HepG2 (cell line): ENCODE measurements around the gene DDX10. TPM values are rescaled to one million over a fixed set of nuclear protein-coding genes. Genes with fewer than 3 reads are reported as not detected.

Source experiments
- FLYWCH1 ChIP-seq: sonication (generic); formaldehyde crosslinking; IDR thresholded peaks from 2 replicates; pipeline ENCODE4 v1.8.1; 2023; ENCODE audit warnings: mild to moderate bottlenecking, missing genetic modification reagents
- GPN1 ChIP-seq: sonication (generic); formaldehyde crosslinking; IDR thresholded peaks from 2 replicates; pipeline ENCODE4 v1.5.1; 2020; ENCODE audit warnings: missing genetic modification reagents, borderline replicate concordance
- LCORL ChIP-seq, 2 experiments: fragments of 450-650 bp in 1 of 2; sonication (generic) in 1 of 2; formaldehyde crosslinking in 1 of 2; IDR thresholded peaks; 2 replicates each; pipeline versions ENCODE4 v1.5.0 to v1.6.1; 2017 to 2020; ENCODE audit warnings: antibody characterized with exemption in 1 of 2, missing genetic modification reagents in 1 of 2
- NFAT5 ChIP-seq: sonication (generic); formaldehyde crosslinking; IDR thresholded peaks from 2 replicates; pipeline ENCODE4 v1.4.0; 2020; ENCODE audit warnings: missing genetic modification reagents
- POLR2G ChIP-seq: fragments of 200-400 bp; formaldehyde crosslinking; IDR thresholded peaks from 2 replicates; pipeline ENCODE4 v1.6.1; 2018; ENCODE audit warnings: mild to moderate bottlenecking, low read depth, low read length, moderate library complexity
- ZBTB14 ChIP-seq: sonication (generic); formaldehyde crosslinking; IDR thresholded peaks from 2 replicates; pipeline ENCODE4 v1.4.0; 2020; ENCODE audit warnings: missing genetic modification reagents
- ZNF264 ChIP-seq: sonication (generic); formaldehyde crosslinking; IDR thresholded peaks from 2 replicates; pipeline ENCODE4 v1.4.0; 2020; ENCODE audit warnings: missing genetic modification reagents
- polyA plus RNA-seq, 8 experiments: library from polyadenylated mRNA; depleted of rRNA in 3 of 8; stranded (reverse) in 7 of 8; unstranded in 1 of 8; fragments of >200 nt; fragmentation: Illumina TruSeq in 4 of 8; extraction: Trizol in 4 of 8; gene quantifications; 2 replicates each; pipeline versions ENCODE4 v1.2.1 to v1.2.3, GENCODE V29; 2011 to 2016; ENCODE audit warnings: low read depth in 4 of 8, missing spikeins in 1 of 8, mixed read lengths in 1 of 8; ENCODE audit not compliant: insufficient read depth in 1 of 8
- total RNA-seq, 5 experiments: library from RNA; depleted of rRNA; stranded (reverse); fragments of >200 nt; fragmentation: Illumina TruSeq; extraction: Trizol; gene quantifications; 2 replicates each; pipeline ENCODE4 v1.2.3, GENCODE V29; 2016; ENCODE audit warnings: low read depth in 1 of 5
- TF ChIP-seq, protein P1 (sequence below): sonication (generic); formaldehyde crosslinking; IDR thresholded peaks from 2 replicates; pipeline ENCODE4 v1.4.0; 2020; ENCODE audit warnings: mild to moderate bottlenecking, missing genetic modification reagents

DDX10 gene
- total and polyA plus RNA-seq, 2 of the 13 experiments (the other 11 are each of a cell fraction or from before 2014, with no cell fraction given) = 17.0 to 32.0 TPM

DNA sequence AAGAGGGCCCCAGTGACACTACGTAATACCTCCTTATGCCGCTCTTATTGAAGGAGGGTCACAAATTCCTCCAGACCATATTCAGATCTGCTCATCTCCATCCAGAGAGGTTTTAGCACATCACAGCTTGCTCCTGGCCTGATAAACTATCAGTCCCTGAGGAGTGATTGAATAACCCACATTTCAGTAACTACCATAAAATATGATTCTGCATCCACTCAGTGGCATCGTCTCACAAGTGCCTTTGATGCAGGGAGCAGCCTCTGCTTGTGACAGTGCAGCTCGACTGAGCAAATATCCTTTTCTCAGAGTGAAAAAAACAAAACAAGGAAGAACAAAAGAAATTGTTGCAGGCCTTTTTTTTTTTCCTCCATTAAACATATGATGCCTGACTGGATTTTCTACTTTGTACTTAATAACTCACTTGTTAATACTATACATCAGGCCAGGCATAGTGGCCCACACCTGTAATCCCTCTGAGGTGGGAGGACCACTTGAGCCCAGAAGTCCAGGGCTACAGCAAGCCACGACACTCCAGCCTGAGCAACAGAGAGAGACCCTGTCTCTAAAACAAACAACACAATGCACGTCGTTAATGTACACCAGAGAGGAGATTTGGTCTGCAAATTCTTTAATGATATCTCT, 64.5 kb downstream of the DDX10 start (continued):
- no peak for TF ChIP-seq NFAT5
- no peak for TF ChIP-seq POLR2G
- TF ChIP-seq GPN1 (CRISPR knock-in tag) = no peak
- TF ChIP-seq, protein P1, sequence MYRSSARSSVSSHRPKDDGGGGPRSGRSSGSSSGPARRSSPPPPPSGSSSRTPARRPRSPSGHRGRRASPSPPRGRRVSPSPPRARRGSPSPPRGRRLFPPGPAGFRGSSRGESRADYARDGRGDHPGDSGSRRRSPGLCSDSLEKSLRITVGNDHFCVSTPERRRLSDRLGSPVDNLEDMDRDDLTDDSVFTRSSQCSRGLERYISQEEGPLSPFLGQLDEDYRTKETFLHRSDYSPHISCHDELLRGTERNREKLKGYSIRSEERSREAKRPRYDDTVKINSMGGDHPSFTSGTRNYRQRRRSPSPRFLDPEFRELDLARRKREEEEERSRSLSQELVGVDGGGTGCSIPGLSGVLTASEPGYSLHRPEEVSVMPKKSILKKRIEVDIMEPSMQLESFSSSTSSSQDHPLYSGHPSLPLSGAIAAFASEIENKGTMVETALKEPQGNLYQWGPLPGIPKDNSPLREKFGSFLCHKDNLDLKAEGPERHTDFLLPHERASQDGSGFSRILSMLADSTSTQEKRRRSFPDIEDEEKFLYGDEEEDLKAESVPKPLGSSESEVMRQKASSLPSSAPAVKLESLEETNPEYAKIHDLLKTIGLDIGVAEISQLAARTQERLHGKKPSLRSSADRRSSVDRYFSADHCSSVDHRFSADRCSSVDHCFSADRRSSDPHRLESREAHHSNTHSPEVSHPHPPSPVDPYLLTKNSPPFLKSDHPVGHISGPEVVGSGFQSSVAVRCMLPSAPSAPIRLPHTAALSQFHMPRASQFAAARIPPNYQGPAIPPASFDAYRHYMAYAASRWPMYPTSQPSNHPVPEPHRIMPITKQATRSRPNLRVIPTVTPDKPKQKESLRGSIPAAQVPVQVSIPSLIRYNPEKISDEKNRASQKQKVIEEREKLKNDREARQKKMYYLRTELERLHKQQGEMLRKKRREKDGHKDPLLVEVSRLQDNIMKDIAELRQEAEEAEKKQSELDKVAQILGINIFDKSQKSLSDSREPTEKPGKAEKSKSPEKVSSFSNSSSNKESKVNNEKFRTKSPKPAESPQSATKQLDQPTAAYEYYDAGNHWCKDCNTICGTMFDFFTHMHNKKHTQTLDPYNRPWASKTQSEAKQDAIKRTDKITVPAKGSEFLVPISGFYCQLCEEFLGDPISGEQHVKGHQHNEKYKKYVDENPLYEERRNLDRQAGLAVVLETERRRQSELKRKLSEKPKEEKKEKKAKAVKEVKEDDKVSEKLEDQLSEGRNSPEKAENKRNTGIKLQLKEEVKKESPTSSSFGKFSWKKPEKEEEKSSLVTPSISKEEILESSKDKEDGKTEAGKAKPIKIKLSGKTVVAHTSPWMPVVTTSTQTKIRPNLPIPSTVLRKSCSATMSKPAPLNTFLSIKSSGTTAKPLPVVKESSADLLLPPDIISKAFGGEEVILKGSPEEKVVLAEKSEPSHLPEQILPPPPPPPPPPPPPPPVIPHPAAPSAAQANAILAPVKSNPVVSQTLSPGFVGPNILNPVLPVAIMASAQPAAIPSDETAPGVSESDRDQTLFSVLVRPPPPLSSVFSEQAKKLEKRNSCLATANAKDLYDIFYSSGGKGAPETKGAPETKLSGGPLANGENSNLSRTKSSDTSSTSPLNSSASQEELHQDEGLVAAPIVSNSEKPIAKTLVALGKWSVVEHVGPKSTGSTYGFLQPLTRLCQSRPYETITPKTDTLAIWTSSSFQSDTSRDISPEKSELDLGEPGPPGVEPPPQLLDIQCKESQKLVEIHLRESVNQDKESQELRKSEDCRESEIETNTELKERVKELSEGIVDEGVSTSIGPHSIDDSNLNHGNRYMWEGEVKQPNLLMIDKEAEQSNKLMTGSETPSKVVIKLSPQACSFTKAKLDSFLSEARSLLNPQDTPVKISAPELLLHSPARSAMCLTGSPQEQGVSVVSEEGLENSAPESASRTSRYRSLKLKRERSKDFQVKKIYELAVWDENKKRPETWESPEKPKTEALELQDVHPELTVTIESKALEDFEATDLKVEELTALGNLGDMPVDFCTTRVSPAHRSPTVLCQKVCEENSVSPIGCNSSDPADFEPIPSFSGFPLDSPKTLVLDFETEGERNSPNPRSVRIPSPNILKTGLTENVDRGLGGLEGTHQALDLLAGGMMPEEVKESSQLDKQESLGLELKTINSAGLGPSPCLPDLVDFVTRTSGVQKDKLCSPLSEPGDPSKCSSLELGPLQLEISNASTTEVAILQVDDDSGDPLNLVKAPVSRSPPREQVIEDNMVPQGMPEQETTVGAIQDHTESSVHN (CRISPR knock-in tag) = no peak
- TF ChIP-seq ZBTB14 = no peak
- no peak for TF ChIP-seq LCORL (IDR thresholded peaks at IDR 0.05)
- no peak for TF ChIP-seq LCORL (CRISPR knock-in tag; IDR thresholded peaks at IDR 0.05)
- TF ChIP-seq ZNF264 (CRISPR knock-in tag) = no peak
- TF ChIP-seq FLYWCH1 = no peak
